GM10266 (cell line): ENCODE data around the gene VCL.

Experiments
- DNase-seq: peaks from one replicate; pipeline ENCODE4 v3.0.0; 2012; ENCODE audit errors: extremely low spot score
- CTCF ChIP-seq: IDR thresholded peaks from 2 replicates; pipeline ENCODE4 v1.5.1; 2012; ENCODE audit warnings: mild to moderate bottlenecking, low read depth; ENCODE audit not compliant: control insufficient read depth, insufficient read depth; ENCODE audit errors: missing control alignments

Gene VCL

DNA sequence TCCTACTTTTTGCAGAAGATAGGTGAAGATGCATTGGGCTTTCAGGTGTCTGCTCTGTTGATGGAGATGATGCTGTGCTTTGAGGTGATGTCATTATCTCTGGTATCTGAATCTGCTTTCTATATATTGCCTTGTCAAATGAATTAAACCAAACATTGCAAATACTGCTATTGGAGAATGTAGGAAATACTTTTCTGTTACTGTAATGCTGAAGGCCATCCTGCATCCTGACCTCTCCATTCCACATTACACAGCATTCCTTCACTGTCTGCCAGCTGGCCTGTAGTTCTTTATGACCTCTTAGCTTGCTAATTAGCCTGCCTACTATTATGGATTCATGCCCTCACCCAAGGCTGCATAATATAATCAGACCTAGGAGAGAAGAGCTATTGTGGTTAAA lies 73.2 kb downstream of the VCL start:
- no peak for DNase-seq
- TF ChIP-seq CTCF: no peak

DNA sequence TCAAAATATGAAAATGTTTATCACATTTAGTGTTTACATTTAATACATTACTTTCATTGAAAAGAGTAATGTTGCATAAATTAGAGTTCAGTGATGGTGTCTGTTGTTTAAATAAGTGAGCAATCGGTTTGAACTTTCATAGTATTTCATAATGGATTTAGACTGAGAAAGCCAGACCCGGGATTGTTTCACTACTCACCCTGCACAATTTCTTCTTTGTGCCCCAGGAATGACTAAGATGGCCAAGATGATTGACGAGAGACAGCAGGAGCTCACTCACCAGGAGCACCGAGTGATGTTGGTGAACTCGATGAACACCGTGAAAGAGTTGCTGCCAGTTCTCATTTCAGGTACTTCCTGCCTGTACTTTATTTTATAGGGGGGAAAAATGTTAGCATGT lies 74.6 kb downstream of the VCL start:
- no peak for TF ChIP-seq CTCF
- no peak for DNase-seq

GRCh38 chr10:74075906-74076305 lies 78.0 kb downstream of the VCL start:
- no peak for TF ChIP-seq CTCF
- no peak for DNase-seq

GRCh38 chr10:74076961-74077360 lies 79.0 kb downstream of the VCL start:
- no peak for TF ChIP-seq CTCF
- no peak for DNase-seq

DNA sequence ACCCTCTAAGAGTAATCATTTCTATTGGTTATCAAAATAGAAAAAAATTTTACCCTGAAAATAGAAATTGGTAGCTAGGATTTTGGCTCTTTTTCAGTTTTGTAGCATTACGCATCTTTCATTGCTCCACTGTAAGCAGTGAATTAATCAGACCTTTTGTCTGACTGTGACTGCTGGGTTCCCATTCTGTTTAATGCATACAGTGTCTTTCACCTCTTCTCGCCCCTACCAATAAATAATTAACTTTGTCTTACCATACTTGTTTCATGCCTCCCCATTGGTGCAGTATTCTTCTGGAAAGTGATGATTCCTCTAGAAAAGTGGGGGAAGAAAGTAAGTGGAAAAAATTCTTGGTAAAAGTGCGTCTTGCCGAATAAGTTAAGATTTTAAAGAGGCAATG lies 79.5 kb downstream of the VCL start:
- DNase-seq: no peak
- TF ChIP-seq CTCF: no peak

- no peak for TF ChIP-seq CTCF
- no peak for DNase-seq
These were observed 80.1 kb downstream of the VCL start for GRCh38 chr10:74078037-74078436.

- DNase-seq: no peak
- no peak for TF ChIP-seq CTCF
These were observed 81.4 kb downstream of the VCL start for GRCh38 chr10:74079028-74079935.
